Tibial nerve (tissue), 4 donors: Measurements from ENCODE around the gene RBM4B.

Source experiments
- EP300 ChIP-seq, 2 donors: sonication (generic); formaldehyde crosslinking; IDR thresholded peaks; one replicate each; pipeline ENCODE4 v1.6.1; 2017; ENCODE audit warnings: antibody characterized with exemption in 2 of 2, mild to moderate bottlenecking in 1 of 2
- POLR2A ChIP-seq, 2 donors: fragments of 450-650 bp; IDR thresholded peaks; one replicate each; pipeline ENCODE4 v1.6.1; 2017; ENCODE audit warnings: antibody characterized with exemption in 2 of 2, mild to moderate bottlenecking in 2 of 2, moderate library complexity in 2 of 2
- TF ChIP-seq, protein P1 (sequence below), 5 experiments: fragments of 200-600 bp in 3 of 5; fragments of 450-650 bp in 2 of 5; sonication (generic) in 3 of 5; IDR thresholded peaks; one replicate each; pipeline ENCODE4 v1.5.1; 2016 to 2019; ENCODE audit warnings: antibody characterized with exemption in 5 of 5, mild to moderate bottlenecking in 3 of 5, moderate library complexity in 2 of 5

- TF ChIP-seq, protein P1, sequence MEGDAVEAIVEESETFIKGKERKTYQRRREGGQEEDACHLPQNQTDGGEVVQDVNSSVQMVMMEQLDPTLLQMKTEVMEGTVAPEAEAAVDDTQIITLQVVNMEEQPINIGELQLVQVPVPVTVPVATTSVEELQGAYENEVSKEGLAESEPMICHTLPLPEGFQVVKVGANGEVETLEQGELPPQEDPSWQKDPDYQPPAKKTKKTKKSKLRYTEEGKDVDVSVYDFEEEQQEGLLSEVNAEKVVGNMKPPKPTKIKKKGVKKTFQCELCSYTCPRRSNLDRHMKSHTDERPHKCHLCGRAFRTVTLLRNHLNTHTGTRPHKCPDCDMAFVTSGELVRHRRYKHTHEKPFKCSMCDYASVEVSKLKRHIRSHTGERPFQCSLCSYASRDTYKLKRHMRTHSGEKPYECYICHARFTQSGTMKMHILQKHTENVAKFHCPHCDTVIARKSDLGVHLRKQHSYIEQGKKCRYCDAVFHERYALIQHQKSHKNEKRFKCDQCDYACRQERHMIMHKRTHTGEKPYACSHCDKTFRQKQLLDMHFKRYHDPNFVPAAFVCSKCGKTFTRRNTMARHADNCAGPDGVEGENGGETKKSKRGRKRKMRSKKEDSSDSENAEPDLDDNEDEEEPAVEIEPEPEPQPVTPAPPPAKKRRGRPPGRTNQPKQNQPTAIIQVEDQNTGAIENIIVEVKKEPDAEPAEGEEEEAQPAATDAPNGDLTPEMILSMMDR (IDR thresholded peaks at IDR 0.05), result no peak
- TF ChIP-seq POLR2A (IDR thresholded peaks at IDR 0.05) (no peak), EP300 (IDR thresholded peaks at IDR 0.05) (no peak)
Measured at GRCh38 chr11:66697988-66698387, 20.3 kb upstream of the RBM4B start.
